Smooth muscle cell of trachea (primary cell): ENCODE data around the gene TNFRSF25. TPM values are rescaled to one million over a fixed set of nuclear protein-coding genes. Genes with fewer than 3 reads are reported as not detected.

Experiments used
- total RNA-seq: library from RNA; depleted of rRNA; stranded (reverse); fragments of >200 nt; gene quantifications from 2 replicates; pipeline ENCODE4 v1.2.1, GENCODE V29; 2014

Gene TNFRSF25, protein sequence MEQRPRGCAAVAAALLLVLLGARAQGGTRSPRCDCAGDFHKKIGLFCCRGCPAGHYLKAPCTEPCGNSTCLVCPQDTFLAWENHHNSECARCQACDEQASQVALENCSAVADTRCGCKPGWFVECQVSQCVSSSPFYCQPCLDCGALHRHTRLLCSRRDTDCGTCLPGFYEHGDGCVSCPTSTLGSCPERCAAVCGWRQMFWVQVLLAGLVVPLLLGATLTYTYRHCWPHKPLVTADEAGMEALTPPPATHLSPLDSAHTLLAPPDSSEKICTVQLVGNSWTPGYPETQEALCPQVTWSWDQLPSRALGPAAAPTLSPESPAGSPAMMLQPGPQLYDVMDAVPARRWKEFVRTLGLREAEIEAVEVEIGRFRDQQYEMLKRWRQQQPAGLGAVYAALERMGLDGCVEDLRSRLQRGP
- total RNA-seq: 1.0 and 4.5 TPM in 2 replicates

DNA sequence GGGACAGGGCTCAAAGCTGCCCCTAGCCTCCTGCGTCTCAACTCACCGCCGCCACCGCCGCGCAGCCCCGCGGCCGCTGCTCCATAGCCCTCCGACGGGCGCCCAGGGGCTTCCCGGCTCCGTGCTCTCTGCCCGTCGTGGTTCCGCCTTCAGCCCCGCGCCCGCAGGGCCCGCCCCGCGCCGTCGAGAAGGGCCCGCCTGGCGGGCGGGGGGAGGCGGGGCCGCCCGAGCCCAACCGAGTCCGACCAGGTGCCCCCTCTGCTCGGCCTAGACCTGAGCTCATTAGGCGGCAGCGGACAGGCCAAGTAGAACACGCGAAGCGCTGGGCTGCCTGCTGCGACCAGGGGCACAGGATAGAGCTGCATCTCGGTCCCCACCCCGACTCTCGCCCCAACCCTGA, at the start of gene TNFRSF25:
TNFRSF25 (minus strand) TSS at position 151 of the 400 bp plus-strand sequence; CDS start at position 85, 66 bp downstream.

DNA sequence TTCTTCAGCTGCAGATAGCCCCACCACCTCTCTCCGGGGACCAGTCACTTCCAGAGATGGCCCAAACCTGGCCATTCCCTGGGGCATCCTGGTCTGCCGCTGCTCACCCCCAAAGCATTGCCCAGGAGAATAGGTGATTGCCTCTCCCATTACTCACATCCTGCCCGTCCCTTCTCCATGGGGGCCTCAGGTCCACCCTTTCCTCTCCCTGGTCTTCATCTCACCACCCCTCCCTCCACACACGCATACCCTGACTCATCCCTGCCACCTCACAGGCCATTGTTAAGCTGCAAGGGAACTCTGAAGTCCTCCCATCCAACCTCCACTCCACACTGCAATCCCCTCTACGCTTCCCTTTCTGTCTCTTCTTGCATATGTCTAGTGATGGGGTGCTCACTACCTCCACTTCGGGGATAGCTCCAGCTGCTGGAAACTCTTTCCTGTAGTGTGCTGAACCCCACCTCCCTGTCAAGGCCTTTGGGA, 25.5 kb upstream of the TNFRSF25 start, which contains the start of gene PLEKHG5:
PLEKHG5 (minus strand) TSS at position 188 of the 483 bp plus-strand sequence. CDS start 14,096 bp downstream, outside the sequence.

DNA sequence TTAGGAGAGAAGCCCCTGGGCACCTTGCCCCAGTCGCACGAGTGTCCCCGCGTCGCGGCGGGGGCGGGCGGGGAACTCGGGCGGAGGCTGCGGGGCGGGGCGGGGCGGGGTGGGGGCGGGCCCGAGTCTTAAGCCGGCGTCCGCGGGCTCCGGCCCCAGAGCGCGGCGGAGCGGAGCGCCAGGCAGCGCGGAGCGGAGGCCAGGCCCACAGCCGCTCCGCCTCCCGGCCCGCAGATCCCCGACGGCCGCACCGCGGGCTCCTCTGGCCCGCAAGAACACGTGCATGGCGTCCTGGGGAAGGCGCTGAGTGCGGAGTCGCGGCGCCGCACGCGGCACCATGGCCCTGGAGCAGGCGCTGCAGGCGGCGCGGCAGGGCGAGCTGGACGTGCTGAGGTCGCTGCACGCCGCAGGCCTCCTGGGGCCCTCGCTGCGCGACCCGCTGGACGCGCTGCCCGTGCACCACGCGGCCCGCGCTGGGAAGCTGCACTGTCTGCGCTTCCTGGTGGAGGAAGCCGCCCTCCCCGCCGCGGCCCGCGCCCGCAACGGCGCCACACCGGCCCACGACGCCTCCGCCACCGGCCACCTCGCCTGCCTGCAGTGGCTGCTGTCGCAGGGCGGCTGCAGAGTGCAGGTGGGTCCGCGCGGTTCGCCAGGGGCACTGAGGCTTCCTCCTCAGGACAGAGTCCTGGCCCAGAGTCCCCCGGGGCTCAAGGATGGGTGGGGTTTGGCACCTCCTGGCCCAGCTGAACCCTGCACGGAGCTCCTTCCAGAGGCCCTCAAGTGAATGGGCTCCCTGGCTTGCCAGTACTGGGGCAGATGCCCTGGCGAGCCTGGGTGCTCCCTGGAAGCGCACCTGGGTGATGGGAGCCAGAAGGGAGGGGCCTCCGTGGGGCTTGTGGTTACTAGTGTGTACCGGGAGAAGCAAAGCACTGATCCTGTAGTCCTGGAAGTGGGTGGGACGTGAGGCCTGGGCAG, 41.1 kb downstream of the TNFRSF25 start, which contains the start of gene ESPN:
ESPN (plus strand) TSS at position 158 of the 975 bp plus-strand sequence; CDS start at position 338, 180 bp downstream.

DNA sequence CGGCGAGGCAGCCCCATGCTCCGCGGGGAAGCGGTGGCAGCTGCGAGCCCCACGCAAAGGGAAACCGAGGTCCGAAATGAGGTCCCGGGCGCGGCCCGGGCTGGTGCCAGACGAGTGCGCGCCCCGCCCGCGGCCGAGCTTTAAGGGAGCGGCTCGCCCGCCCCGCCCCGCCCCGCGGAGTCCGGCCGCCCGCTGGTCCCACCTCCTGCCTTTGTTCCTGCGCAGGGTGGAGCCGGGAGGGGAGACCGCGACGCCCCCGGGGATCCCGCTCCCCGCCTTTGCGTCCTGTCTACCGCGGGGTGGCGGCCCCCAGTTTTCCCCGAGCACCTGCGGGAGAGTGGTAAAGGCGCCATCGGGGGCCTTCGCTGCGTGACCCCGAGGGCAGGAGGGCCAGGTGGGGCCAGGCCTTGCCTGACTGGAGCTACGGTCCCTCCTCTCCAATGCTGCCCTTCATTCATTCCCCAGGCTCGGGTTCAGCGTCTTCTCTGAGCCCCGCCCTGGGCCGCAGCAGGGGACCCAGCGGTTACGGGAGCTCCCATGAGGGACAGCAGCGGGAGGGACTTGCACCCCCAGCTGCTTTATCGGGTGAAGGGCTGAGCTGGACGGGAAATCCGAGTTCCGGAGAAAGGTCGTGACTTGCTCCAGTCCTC, 46.0 kb downstream of the TNFRSF25 start, which contains the start of gene HES2:
HES2 (minus strand) TSS at position 116 of the 650 bp plus-strand sequence; CDS start at position 17, 99 bp downstream.

Other genes starting within 250 kb of the TNFRSF25 start
- gene ICMT, start 230.2 kb downstream of the TNFRSF25 start, total RNA-seq: 86.5 and 89.5 TPM in 2 replicates
- gene HES3, start 222.0 kb downstream of the TNFRSF25 start, total RNA-seq: not detected in 2 replicates
- gene GPR153, start 205.1 kb downstream of the TNFRSF25 start, total RNA-seq: 6.4 and 26.5 TPM in 2 replicates
- gene ACOT7, start 72.4 kb downstream of the TNFRSF25 start, total RNA-seq: 31.8 and 37.4 TPM in 2 replicates
- gene HES2, start 46.3 kb downstream of the TNFRSF25 start, total RNA-seq: 0.15 and 1.3 TPM in 2 replicates
- gene ESPN, start 41.4 kb downstream of the TNFRSF25 start, total RNA-seq: under 0.01 and 0.44 TPM in 2 replicates
- gene PLEKHG5, start 25.5 kb upstream of the TNFRSF25 start, total RNA-seq: 4.4 and 10.3 TPM in 2 replicates
- 21.1 and 24.1 TPM in 2 replicates for gene NOL9, start 88.3 kb upstream of the TNFRSF25 start, total RNA-seq
- gene TAS1R1, start 89.1 kb upstream of the TNFRSF25 start, total RNA-seq: under 0.01 TPM in 1 of 2 replicates, not detected in the other
- gene ZBTB48, start 113.8 kb upstream of the TNFRSF25 start, total RNA-seq: 14.8 and 19.4 TPM in 2 replicates
- 47.1 and 106 TPM in 2 replicates for gene KLHL21, start 136.7 kb upstream of the TNFRSF25 start, total RNA-seq
- 12.6 and 17.0 TPM in 2 replicates for gene PHF13, start 147.6 kb upstream of the TNFRSF25 start, total RNA-seq
- gene THAP3, start 158.7 kb upstream of the TNFRSF25 start, total RNA-seq: 25.5 and 32.7 TPM in 2 replicates
- gene DNAJC11, start 235.6 kb upstream of the TNFRSF25 start, total RNA-seq: 31.1 and 44.5 TPM in 2 replicates